Measurements from ENCODE around the gene LRRC75A. TPM values are rescaled to one million over a fixed set of nuclear protein-coding genes. Genes with fewer than 3 reads are reported as not detected.
A peak's percentile ranks its signal among the peaks of the same experiment; 100 is the strongest.

The LRRC75A gene
- total RNA-seq, 3 donors from 2014 or later = 1.5 to 3.3 (median 1.6) TPM

DNA sequence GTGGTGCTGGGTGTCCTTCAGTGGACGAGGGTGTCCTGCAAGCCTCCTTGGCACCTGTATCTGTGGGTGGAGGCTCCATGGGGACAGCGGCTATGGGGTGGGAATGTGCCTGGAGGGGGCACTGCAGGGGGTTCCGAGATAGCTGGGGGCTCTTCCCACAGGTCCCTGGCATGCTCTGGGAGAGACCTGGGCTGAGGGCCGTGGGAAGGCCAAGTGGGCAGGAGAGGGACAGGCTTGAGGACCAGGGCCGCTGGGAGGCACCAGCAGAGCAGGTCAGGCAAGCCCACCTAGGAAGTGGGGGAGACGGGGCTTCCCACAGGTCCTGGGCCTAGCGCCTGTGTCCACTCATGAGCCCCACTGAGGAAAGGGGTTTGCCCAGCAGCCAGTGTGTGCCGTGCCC is 9.7 kb downstream of the LRRC75A start:
- DNase-seq (ENCODE audit: low spot score in 2 of 2) = no peak
- Histone ChIP-seq H3K36me3 (no peaks in the 10 kb centered on the region), H3K4me3 (no peak overlapping the region), H3K9me3 (no peaks in the 10 kb centered on the region), H3K27ac (no peak overlapping the region), H3K4me1 (peaks cover 0 to 3% of the 10 kb centered on the region in 2 donors), H3K27me3 (no peaks in the 10 kb centered on the region)
- TF ChIP-seq POLR2A (IDR thresholded peaks at IDR 0.05) (no peak), POLR2AphosphoS5 (IDR thresholded peaks at IDR 0.05) (no peak)
- TF ChIP-seq, protein P1, sequence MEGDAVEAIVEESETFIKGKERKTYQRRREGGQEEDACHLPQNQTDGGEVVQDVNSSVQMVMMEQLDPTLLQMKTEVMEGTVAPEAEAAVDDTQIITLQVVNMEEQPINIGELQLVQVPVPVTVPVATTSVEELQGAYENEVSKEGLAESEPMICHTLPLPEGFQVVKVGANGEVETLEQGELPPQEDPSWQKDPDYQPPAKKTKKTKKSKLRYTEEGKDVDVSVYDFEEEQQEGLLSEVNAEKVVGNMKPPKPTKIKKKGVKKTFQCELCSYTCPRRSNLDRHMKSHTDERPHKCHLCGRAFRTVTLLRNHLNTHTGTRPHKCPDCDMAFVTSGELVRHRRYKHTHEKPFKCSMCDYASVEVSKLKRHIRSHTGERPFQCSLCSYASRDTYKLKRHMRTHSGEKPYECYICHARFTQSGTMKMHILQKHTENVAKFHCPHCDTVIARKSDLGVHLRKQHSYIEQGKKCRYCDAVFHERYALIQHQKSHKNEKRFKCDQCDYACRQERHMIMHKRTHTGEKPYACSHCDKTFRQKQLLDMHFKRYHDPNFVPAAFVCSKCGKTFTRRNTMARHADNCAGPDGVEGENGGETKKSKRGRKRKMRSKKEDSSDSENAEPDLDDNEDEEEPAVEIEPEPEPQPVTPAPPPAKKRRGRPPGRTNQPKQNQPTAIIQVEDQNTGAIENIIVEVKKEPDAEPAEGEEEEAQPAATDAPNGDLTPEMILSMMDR (IDR thresholded peaks at IDR 0.05) = no peak
- intact Hi-C loops (cut with DNase I; ENCODE audit: low total_unique reads) = no loop called here

DNA sequence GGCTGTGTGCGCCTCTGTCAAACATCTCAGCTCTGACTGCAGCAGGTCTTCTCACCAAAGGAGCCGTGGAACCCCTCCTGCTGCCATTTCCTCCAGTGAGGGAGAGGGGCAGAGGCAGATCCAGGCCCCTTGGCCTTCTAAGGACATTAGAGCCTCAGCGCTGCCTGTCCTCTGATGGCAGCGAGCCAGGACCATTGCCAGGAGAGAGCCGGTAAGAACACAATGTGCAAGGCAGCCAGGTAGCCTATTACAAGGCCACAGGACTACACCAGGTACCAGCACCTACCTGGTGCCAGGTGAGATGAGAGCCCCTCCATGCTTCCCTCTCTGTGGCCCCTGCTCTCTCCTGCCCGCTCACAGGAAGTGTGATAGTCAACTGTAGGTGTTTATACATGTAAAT is 11.0 kb downstream of the LRRC75A start:
- Histone ChIP-seq H3K27ac (no peak overlapping the region), H3K4me1 (peaks cover 0 to 3% of the 10 kb centered on the region in 2 donors), H3K36me3 (no peaks in the 10 kb centered on the region), H3K4me3 (no peak overlapping the region), H3K27me3 (no peaks in the 10 kb centered on the region), H3K9me3 (no peaks in the 10 kb centered on the region)
- intact Hi-C loops (cut with DNase I; ENCODE audit: low total_unique reads) = no loop called here
- no peak for TF ChIP-seq POLR2A (IDR thresholded peaks at IDR 0.05)
- TF ChIP-seq, protein P1 (IDR thresholded peaks at IDR 0.05) = no peak
- no peak for TF ChIP-seq POLR2AphosphoS5 (IDR thresholded peaks at IDR 0.05)
- DNase-seq (ENCODE audit: low spot score in 2 of 2) = no peak

DNA sequence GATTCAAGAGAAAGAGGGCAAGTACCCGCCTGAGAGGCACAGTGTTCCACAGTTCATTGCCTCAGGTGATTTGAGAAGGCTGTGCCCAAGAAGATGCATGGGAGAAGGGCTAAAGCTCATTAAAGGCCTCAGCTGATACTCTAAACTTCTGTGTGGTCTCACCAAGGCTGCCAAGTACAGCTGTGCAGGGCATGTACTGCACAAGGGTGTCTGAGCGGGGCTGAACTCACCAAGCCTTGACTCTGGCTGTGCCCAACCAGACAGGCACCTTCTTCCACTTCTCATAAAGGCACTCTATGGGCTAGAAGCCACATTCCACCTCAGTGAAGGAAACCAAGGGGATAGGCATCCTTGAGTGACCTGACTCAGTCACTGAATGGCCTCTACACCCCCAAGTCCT is 12.7 kb downstream of the LRRC75A start:
- no peak for TF ChIP-seq POLR2A (IDR thresholded peaks at IDR 0.05)
- Histone ChIP-seq H3K27me3 (no peaks in the 10 kb centered on the region), H3K9me3 (no peaks in the 10 kb centered on the region), H3K4me3 (no peak overlapping the region), H3K36me3 (no peaks in the 10 kb centered on the region), H3K4me1 (peaks cover 0 to 3% of the 10 kb centered on the region in 2 donors), H3K27ac (peak overlapping the region in 1 of 2 donors; percentile 38)
- intact Hi-C loops (cut with DNase I; ENCODE audit: low total_unique reads) = no loop called here
- DNase-seq (ENCODE audit: low spot score in 2 of 2) = no peak

DNA sequence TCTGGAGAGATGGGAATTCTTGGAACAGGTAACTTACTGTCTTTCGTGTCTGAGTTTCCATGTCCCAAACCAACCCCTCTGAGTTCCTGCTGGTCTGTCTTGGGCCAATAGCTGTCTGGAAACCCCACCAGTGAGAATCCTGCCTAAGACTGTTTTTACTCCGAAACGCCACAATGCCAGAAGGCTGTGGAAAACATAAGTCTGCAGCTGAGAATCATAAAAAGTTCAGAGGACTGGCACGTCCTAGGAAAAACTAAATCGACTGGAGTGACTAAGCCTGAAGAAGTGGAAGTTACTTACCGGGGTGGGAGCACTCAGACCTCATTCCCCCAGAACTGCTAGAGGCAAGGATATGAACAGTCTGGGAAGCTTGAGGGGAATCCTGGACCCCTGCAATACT is 13.3 kb downstream of the LRRC75A start:
- no peak overlapping the region for H3K4me3 ChIP-seq
- no peak for TF ChIP-seq POLR2A (IDR thresholded peaks at IDR 0.05)
- TF ChIP-seq POLR2AphosphoS5 (IDR thresholded peaks at IDR 0.05) = no peak
- TF ChIP-seq, protein P1 (IDR thresholded peaks at IDR 0.05) = no peak
- DNase-seq (ENCODE audit: low spot score in 2 of 2) = no peak
- peak overlapping the region in 1 of 2 donors; percentile 44 for H3K27ac ChIP-seq
- intact Hi-C loops (cut with DNase I; ENCODE audit: low total_unique reads) = no loop called here
- no peaks in the 10 kb centered on the region for H3K9me3 ChIP-seq
- H3K4me1 ChIP-seq = peaks cover 0 to 3% of the 10 kb centered on the region in 2 donors
- no peaks in the 10 kb centered on the region for H3K36me3 ChIP-seq
- H3K27me3 ChIP-seq = no peaks in the 10 kb centered on the region

DNA sequence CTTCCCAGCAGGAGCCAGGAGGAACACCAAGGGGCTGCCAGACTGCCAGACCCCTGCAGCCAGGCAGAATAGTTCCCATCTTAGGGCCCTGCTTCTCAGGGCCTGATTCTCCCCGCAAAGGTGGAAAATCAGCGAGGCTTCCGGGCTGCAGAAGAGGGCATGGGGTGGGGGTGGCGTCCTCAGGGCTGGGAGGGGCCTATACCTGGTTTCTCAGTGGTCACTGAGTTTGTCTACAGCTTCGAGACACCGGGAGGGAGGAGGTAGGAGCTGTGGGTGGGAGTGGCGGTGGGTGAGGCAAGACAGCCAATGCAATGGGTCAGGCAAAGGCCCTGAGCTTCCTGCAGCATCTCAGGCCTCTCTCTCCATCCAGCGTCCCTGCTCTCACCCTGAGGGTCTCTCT is 14.3 kb downstream of the LRRC75A start:
- TF ChIP-seq, protein P1 (IDR thresholded peaks at IDR 0.05) = no peak
- TF ChIP-seq POLR2AphosphoS5 (IDR thresholded peaks at IDR 0.05) (no peak), POLR2A (IDR thresholded peaks at IDR 0.05) (no peak)
- Histone ChIP-seq H3K4me3 (no peak overlapping the region), H3K4me1 (peaks cover 0 to 3% of the 10 kb centered on the region in 2 donors), H3K9me3 (no peaks in the 10 kb centered on the region), H3K27me3 (no peaks in the 10 kb centered on the region), H3K36me3 (no peaks in the 10 kb centered on the region), H3K27ac (peak overlapping the region; percentile 54 to 79)
- no peak for DNase-seq (ENCODE audit: low spot score in 2 of 2)
- intact Hi-C loops (cut with DNase I; ENCODE audit: low total_unique reads) = no loop called here

DNA sequence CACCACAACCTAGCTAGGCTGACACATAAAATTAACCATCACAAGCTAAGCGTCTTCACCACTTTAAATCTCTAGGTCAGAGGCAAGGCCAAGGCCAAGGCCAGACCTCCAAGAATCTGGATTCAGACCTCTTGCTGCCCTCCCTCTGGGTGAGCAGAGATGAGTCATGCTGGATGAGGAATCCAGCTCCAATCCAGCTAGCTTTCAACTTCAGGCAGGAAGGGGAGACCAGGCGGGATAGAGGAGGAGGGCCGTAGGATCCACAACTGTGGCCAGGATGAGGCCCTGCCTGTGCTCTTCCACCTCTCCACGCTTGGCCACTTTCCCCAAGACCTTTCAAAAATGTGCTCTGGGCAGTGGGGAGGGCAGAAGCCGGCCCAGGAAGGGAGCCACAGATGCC is 14.7 kb downstream of the LRRC75A start:
- DNase-seq (ENCODE audit: low spot score in 2 of 2) = no peak
- peaks cover 0 to 3% of the 10 kb centered on the region in 2 donors for H3K4me1 ChIP-seq
- H3K4me3 ChIP-seq = no peak overlapping the region
- intact Hi-C loops (cut with DNase I; ENCODE audit: low total_unique reads) = no loop called here
- TF ChIP-seq, protein P1 (IDR thresholded peaks at IDR 0.05) = no peak
- H3K27ac ChIP-seq = peak overlapping the region; percentile 54 to 79
- H3K9me3 ChIP-seq = no peaks in the 10 kb centered on the region
- H3K27me3 ChIP-seq = no peaks in the 10 kb centered on the region
- H3K36me3 ChIP-seq = no peaks in the 10 kb centered on the region
